Esophagus (tissue), 2 donors: Measurements from ENCODE around the gene ZFHX3. TPM values are rescaled to one million over a fixed set of nuclear protein-coding genes. Genes with fewer than 3 reads are reported as not detected.

ENCODE experiments used
- H3K27ac ChIP-seq, 2 donors: one replicate each; pipeline ENCODE4 v1.5.1; 2013; ENCODE audit warnings: low read depth in 2 of 2, mild to moderate bottlenecking in 2 of 2, inconsistent platforms in 1 of 2, low read length in 1 of 2, moderate library complexity in 1 of 2
- H3K27me3 ChIP-seq, 2 donors: one replicate each; pipeline ENCODE4 v1.6.1; 2013; ENCODE audit warnings: low read length in 2 of 2, control low read depth in 1 of 2, mild to moderate bottlenecking in 1 of 2; ENCODE audit not compliant: insufficient read depth in 2 of 2, control insufficient read depth in 1 of 2
- H3K36me3 ChIP-seq, 2 donors: one replicate each; pipeline ENCODE4 v1.6.1; 2013; ENCODE audit warnings: low read length in 1 of 2; ENCODE audit not compliant: control insufficient read depth in 2 of 2, insufficient read depth in 2 of 2
- H3K4me1 ChIP-seq, 2 donors: one replicate each; pipeline ENCODE4 v1.6.1; 2013; ENCODE audit warnings: low read length in 1 of 2; ENCODE audit not compliant: control insufficient read depth in 2 of 2, insufficient read depth in 2 of 2
- H3K4me3 ChIP-seq, 2 donors: one replicate each; pipeline ENCODE4 v1.5.1; 2013; ENCODE audit warnings: low read length in 2 of 2, mild to moderate bottlenecking in 2 of 2, low read depth in 1 of 2, moderate library complexity in 1 of 2
- H3K9me3 ChIP-seq, 2 donors: one replicate each; pipeline ENCODE4 v1.6.1; 2013; ENCODE audit warnings: mild to moderate bottlenecking in 2 of 2, low read depth in 1 of 2, low read length in 1 of 2, moderate library complexity in 1 of 2; ENCODE audit not compliant: control insufficient read depth in 2 of 2, insufficient read depth in 1 of 2
- WGBS, 2 donors: extraction: QIAGEN DNeasy Blood & Tissue Kit; methylation state at CpG; one replicate each; pipeline ENCODE4 v1.1.7; 2013; 5-methylcytosine and 5-hydroxymethylcytosine counted together
- polyA plus RNA-seq, 2 donors: library from polyadenylated mRNA; stranded (reverse); fragments of 200-250 nt; gene quantifications; one replicate each; pipeline ENCODE4 v1.2.3, GENCODE V29; 2013
- donor health status: healthy with polysubstance abuse.
- donor health status: Bipolar disorder and iron deficiency.

Gene ZFHX3
- polyA plus RNA-seq, 2 donors, result 0.62 to 1.1 TPM

- WGBS, 2 donors, result 88 to 92% methylated on average over 5 of the region's 5 CpGs
- H3K27ac ChIP-seq, result no peak overlapping the region
- no peaks in the 10 kb centered on the region for H3K27me3 ChIP-seq
- H3K4me3 ChIP-seq, result no peak overlapping the region
- no peaks in the 10 kb centered on the region for H3K4me1 ChIP-seq
- no peaks in the 10 kb centered on the region for H3K36me3 ChIP-seq
- no peaks in the 10 kb centered on the region for H3K9me3 ChIP-seq
Measured at GRCh38 chr16:72910875-72911274, 137.1 kb downstream of the ZFHX3 start.

GRCh38 chr16:72910381-72910780, 137.5 kb downstream of the ZFHX3 start:
- Histone ChIP-seq H3K4me3 (no peak overlapping the region), H3K27ac (no peak overlapping the region), H3K36me3 (no peaks in the 10 kb centered on the region), H3K27me3 (no peaks in the 10 kb centered on the region), H3K4me1 (no peaks in the 10 kb centered on the region), H3K9me3 (no peaks in the 10 kb centered on the region)
- 91 to 94% methylated on average over 4 of the region's 4 CpGs for WGBS, 2 donors

- H3K4me3 ChIP-seq, result no peak overlapping the region
- 96% methylated on average over 6 of the region's 6 CpGs for WGBS, 2 donors
- H3K27me3 ChIP-seq, result no peaks in the 10 kb centered on the region
- H3K36me3 ChIP-seq, result no peaks in the 10 kb centered on the region
- no peaks in the 10 kb centered on the region for H3K9me3 ChIP-seq
- no peaks in the 10 kb centered on the region for H3K4me1 ChIP-seq
- H3K27ac ChIP-seq, result no peak overlapping the region
Measured at GRCh38 chr16:72909196-72909595, 138.7 kb downstream of the ZFHX3 start.

- Histone ChIP-seq H3K4me3 (no peak overlapping the region), H3K27me3 (no peaks in the 10 kb centered on the region), H3K36me3 (no peaks in the 10 kb centered on the region), H3K4me1 (no peaks in the 10 kb centered on the region), H3K9me3 (no peaks in the 10 kb centered on the region), H3K27ac (no peak overlapping the region)
- WGBS, 2 donors, result 76 to 79% methylated on average over 19 of the region's 19 CpGs
Measured at GRCh38 chr16:72908362-72909167, 139.4 kb downstream of the ZFHX3 start.

- Histone ChIP-seq H3K27ac (no peak overlapping the region), H3K36me3 (no peaks in the 10 kb centered on the region), H3K9me3 (no peaks in the 10 kb centered on the region), H3K4me3 (no peak overlapping the region), H3K4me1 (peaks cover 0 to 3% of the 10 kb centered on the region in 2 donors), H3K27me3 (no peaks in the 10 kb centered on the region)
- WGBS, 2 donors, result 83 to 85% methylated on average over 4 of the region's 4 CpGs
Measured at GRCh38 chr16:72905581-72905980, 142.3 kb downstream of the ZFHX3 start.

- Histone ChIP-seq H3K9me3 (no peaks in the 10 kb centered on the region), H3K27me3 (no peaks in the 10 kb centered on the region), H3K36me3 (no peaks in the 10 kb centered on the region), H3K27ac (no peak overlapping the region), H3K4me1 (peaks cover 0 to 3% of the 10 kb centered on the region in 2 donors), H3K4me3 (no peak overlapping the region)
- WGBS, 2 donors, result 79 to 84% methylated on average over 6 of the region's 6 CpGs
Measured at GRCh38 chr16:72903176-72903575, 144.8 kb downstream of the ZFHX3 start.

- 87% methylated on average over 7 of the region's 7 CpGs for WGBS, 2 donors
- Histone ChIP-seq H3K36me3 (no peaks in the 10 kb centered on the region), H3K9me3 (no peaks in the 10 kb centered on the region), H3K27me3 (no peaks in the 10 kb centered on the region), H3K4me3 (no peak overlapping the region), H3K27ac (no peak overlapping the region), H3K4me1 (peaks cover 0 to 3% of the 10 kb centered on the region in 2 donors)
Measured at GRCh38 chr16:72902206-72902605, 145.7 kb downstream of the ZFHX3 start.

GRCh38 chr16:72901000-72901627, 146.8 kb downstream of the ZFHX3 start:
- H3K9me3 ChIP-seq, result no peaks in the 10 kb centered on the region
- H3K4me3 ChIP-seq, result no peak overlapping the region
- no peaks in the 10 kb centered on the region for H3K36me3 ChIP-seq
- H3K27me3 ChIP-seq, result no peaks in the 10 kb centered on the region
- no peak overlapping the region for H3K27ac ChIP-seq
- H3K4me1 ChIP-seq, result peaks cover 0 to 3% of the 10 kb centered on the region in 2 donors
- WGBS, 2 donors, result 83 to 87% methylated on average over 14 of the region's 14 CpGs

- H3K27ac ChIP-seq, result no peak overlapping the region
- no peak overlapping the region for H3K4me3 ChIP-seq
- H3K4me1 ChIP-seq, result peaks cover 0 to 3% of the 10 kb centered on the region in 2 donors
- H3K9me3 ChIP-seq, result no peaks in the 10 kb centered on the region
- 85 to 89% methylated on average over 8 of the region's 8 CpGs for WGBS, 2 donors
- no peaks in the 10 kb centered on the region for H3K27me3 ChIP-seq
- H3K36me3 ChIP-seq, result no peaks in the 10 kb centered on the region
Measured at GRCh38 chr16:72898216-72898825, 149.6 kb downstream of the ZFHX3 start.
